ENCODE measurements around the gene COL28A1. TPM values are rescaled to one million over a fixed set of nuclear protein-coding genes. Genes with fewer than 3 reads are reported as not detected.

Gene COL28A1
- total and polyA plus RNA-seq, 12 donors = 0.35 to 8.1 (median 1.5) TPM

- H3K27me3 ChIP-seq = peaks cover 0 to 7% (median 0%) of the 10 kb centered on the region in 7 donors
- H3K9me3 ChIP-seq = no peaks in the 10 kb centered on the region
- intact Hi-C loops (cut with DNase I) = loop anchor here in 6 of 10 donors (5.0 to 10.0 kb wide), 4 partner anchors 114 to 574 kb away; no protein-coding TSS in a partner anchor
- no peaks in the 10 kb centered on the region for H3K36me3 ChIP-seq
- H3K4me3 ChIP-seq = no peak overlapping the region
- DNase-seq (no peak), ATAC-seq (no peak)
- WGBS, 2 donors = 64 to 70% methylated on average over 4 of the region's 4 CpGs
- no peaks in the 10 kb centered on the region for H3K4me1 ChIP-seq
- TF ChIP-seq CTCF (IDR thresholded peaks at IDR 0.05) = no peak
- H3K27ac ChIP-seq = no peak overlapping the region
Measured at GRCh38 chr7:7539152-7539551, 3.5 kb upstream of the COL28A1 start.

GRCh38 chr7:7537711-7538110 is 2.0 kb upstream of the COL28A1 start:
- WGBS, 2 donors = 86 to 91% methylated on average over 2 of the region's 2 CpGs
- ATAC-seq (no peak), DNase-seq (no peak)
- Histone ChIP-seq H3K36me3 (no peaks in the 10 kb centered on the region), H3K27me3 (peaks cover 0 to 10% (median 0%) of the 10 kb centered on the region in 7 donors), H3K9me3 (no peaks in the 10 kb centered on the region), H3K4me3 (no peak overlapping the region), H3K27ac (no peak overlapping the region), H3K4me1 (no peaks in the 10 kb centered on the region)
- TF ChIP-seq CTCF (IDR thresholded peaks at IDR 0.05) = no peak
- intact Hi-C loops (cut with DNase I) = loop anchor here in 6 of 10 donors (5.0 to 10.0 kb wide), 4 partner anchors 113 to 573 kb away; no protein-coding TSS in a partner anchor

GRCh38 chr7:7536396-7537019 is 835 bp upstream of the COL28A1 start:
- WGBS, 2 donors = 92 to 93% methylated on average over 5 of the region's 5 CpGs
- Histone ChIP-seq H3K4me1 (no peaks in the 10 kb centered on the region), H3K4me3 (no peak overlapping the region), H3K36me3 (no peaks in the 10 kb centered on the region), H3K9me3 (no peaks in the 10 kb centered on the region), H3K27me3 (peaks cover 0 to 10% (median 0%) of the 10 kb centered on the region in 7 donors), H3K27ac (no peak overlapping the region)
- intact Hi-C loops (cut with DNase I) = loop anchor here in 6 of 10 donors (5.0 to 10.0 kb wide), 4 partner anchors 112 to 572 kb away; no protein-coding TSS in a partner anchor
- no peak for TF ChIP-seq CTCF (IDR thresholded peaks at IDR 0.05)
- DNase-seq (no peak), ATAC-seq (no peak)

GRCh38 chr7:7533831-7534430 is 1.7 kb downstream of the COL28A1 start:
- Histone ChIP-seq H3K36me3 (no peaks in the 10 kb centered on the region), H3K27ac (no peak overlapping the region), H3K27me3 (peaks cover 0 to 10% (median 0%) of the 10 kb centered on the region in 7 donors), H3K4me3 (no peak overlapping the region), H3K9me3 (no peaks in the 10 kb centered on the region), H3K4me1 (no peaks in the 10 kb centered on the region)
- DNase-seq (no peak), ATAC-seq (no peak)
- intact Hi-C loops (cut with DNase I) = loop anchor here in 3 of 10 donors (10.0 kb wide), 2 partner anchors 109 to 569 kb away; no protein-coding TSS in a partner anchor
- no peak for TF ChIP-seq CTCF (IDR thresholded peaks at IDR 0.05)
- WGBS, 2 donors = 68 to 79% methylated on average over 3 of the region's 3 CpGs

All from heart right ventricle (tissue), 16 donors.